ENCODE data around the gene LRRC28. TPM values are rescaled to one million over a fixed set of nuclear protein-coding genes. Genes with fewer than 3 reads are reported as not detected.

Gene LRRC28
- polyA plus RNA-seq, 4 donors: 33.3 to 38.9 (median 37.0) TPM

- DNase-seq (ENCODE audit: low read depth in 4 of 4, low spot score in 2 of 4): no peak
Observed at GRCh38 chr15:99433026-99433756, 181.9 kb downstream of the LRRC28 start.

GRCh38 chr15:99433757-99434450 lies 182.6 kb downstream of the LRRC28 start:
- no peak for DNase-seq (ENCODE audit: low read depth in 4 of 4, low spot score in 2 of 4)

GRCh38 chr15:99434506-99435112 lies 183.3 kb downstream of the LRRC28 start:
- no peak for DNase-seq (ENCODE audit: low read depth in 4 of 4, low spot score in 2 of 4)

- no peak for DNase-seq (ENCODE audit: low read depth in 4 of 4, low spot score in 2 of 4)
Observed at GRCh38 chr15:99435113-99435695, 183.9 kb downstream of the LRRC28 start.

- DNase-seq (ENCODE audit: low read depth in 4 of 4, low spot score in 2 of 4): no peak
Observed at GRCh38 chr15:99435877-99436541, 184.7 kb downstream of the LRRC28 start.

GRCh38 chr15:99436542-99437314 lies 185.4 kb downstream of the LRRC28 start:
- no peak for DNase-seq (ENCODE audit: low read depth in 4 of 4, low spot score in 2 of 4)

GRCh38 chr15:99437315-99438223 lies 186.3 kb downstream of the LRRC28 start:
- DNase-seq (ENCODE audit: low read depth in 4 of 4, low spot score in 2 of 4): no peak

- no peak for DNase-seq (ENCODE audit: low read depth in 4 of 4, low spot score in 2 of 4)
Observed at GRCh38 chr15:99438224-99438585, 186.9 kb downstream of the LRRC28 start.

- DNase-seq (ENCODE audit: low read depth in 4 of 4, low spot score in 2 of 4): no peak
Observed at GRCh38 chr15:99438691-99439523, 187.6 kb downstream of the LRRC28 start.

GRCh38 chr15:99439524-99439835 lies 188.2 kb downstream of the LRRC28 start:
- DNase-seq (ENCODE audit: low read depth in 4 of 4, low spot score in 2 of 4): no peak

- no peak for DNase-seq (ENCODE audit: low read depth in 4 of 4, low spot score in 2 of 4)
Observed at GRCh38 chr15:99440029-99440428, 188.7 kb downstream of the LRRC28 start.

Other genes with a start within 250 kb of the LRRC28 start
- gene PGPEP1L, start 243.7 kb upstream of the LRRC28 start, polyA plus RNA-seq (ENCODE audit: insufficient read length in 4 of 4): under 1 TPM; 0.27 to 0.65 (median 0.47) TPM
- gene SYNM, start 146.4 kb upstream of the LRRC28 start, polyA plus RNA-seq (ENCODE audit: insufficient read length in 4 of 4): 1 to 10 TPM; 1.6 to 2.0 (median 1.7) TPM
- 10 to 100 TPM; 24.9 to 33.3 (median 31.2) TPM for gene TTC23, start 1.9 kb upstream of the LRRC28 start, polyA plus RNA-seq (ENCODE audit: insufficient read length in 4 of 4)

Measured in left renal cortex interstitium (tissue), 4 donors.